ENCODE data around the gene CELA3A. TPM values are rescaled to one million over a fixed set of nuclear protein-coding genes. Genes with fewer than 3 reads are reported as not detected.
"Not testable (repeated sequence)": the region's sequence is repeated elsewhere in the genome, so short reads cannot be mapped to it uniquely, and the experiment has no call there.

Gene CELA3A, protein sequence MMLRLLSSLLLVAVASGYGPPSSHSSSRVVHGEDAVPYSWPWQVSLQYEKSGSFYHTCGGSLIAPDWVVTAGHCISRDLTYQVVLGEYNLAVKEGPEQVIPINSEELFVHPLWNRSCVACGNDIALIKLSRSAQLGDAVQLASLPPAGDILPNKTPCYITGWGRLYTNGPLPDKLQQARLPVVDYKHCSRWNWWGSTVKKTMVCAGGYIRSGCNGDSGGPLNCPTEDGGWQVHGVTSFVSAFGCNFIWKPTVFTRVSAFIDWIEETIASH
- not detected in 2 replicates for total RNA-seq

DNA sequence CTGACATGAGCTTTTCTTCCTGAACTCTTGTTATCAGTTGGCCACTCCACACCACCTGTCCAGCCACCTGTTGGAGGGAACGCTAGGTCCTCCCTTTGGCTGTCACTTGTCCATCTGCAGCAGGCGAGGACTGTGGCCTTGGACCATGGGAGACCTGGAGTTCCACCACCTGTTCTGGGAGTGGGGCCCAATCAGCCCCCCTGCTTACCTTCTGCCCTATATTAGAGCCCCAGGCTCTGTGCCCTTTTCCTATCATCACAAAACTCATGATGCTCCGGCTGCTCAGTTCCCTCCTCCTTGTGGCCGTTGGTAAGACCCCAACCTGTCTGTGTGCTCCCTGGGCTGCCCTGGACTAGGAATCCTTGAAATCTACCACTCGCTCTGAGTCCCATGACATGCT is at the start of gene CELA3A:
CELA3A (plus strand) TSS at position 249 of the 400 bp plus-strand sequence; CDS start at position 267, 18 bp downstream.
- no peak for DNase-seq

DNA sequence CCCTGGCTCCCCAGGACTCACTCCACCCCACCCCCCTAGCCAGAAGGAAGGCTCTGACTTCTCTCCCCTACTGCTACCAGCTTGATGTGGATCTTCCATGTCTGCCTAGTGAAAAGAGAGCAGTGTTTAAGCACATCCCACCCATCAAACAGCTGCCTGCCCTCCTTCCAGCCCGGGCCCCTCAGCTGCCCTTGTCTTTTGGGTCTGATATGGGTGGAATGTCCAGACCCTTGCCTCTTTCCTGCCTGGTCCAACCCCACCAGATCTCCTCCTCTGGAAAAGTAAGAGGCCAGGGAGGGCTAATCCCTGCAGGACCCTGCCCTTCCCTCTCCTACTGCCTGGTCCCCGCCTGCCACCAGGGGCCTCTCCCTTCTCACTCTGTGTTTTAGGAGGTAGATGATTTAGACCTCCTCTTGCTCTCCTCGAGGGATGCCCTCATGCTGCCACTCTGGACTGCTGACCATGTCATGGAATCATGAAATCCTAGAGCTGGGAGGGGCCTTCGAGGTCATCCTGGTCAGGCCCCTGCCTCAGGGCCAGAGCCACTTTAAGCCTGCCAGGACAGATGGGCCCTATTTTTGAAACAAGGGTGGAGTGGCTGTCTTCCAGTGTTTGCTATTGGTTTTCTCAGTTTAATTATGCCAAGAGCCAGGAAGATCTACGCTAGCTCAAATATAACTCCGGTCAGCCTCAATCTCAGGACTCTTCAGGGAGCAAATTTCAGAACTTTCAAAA is 48.5 kb upstream of the CELA3A start:
- no peak for DNase-seq

DNA sequence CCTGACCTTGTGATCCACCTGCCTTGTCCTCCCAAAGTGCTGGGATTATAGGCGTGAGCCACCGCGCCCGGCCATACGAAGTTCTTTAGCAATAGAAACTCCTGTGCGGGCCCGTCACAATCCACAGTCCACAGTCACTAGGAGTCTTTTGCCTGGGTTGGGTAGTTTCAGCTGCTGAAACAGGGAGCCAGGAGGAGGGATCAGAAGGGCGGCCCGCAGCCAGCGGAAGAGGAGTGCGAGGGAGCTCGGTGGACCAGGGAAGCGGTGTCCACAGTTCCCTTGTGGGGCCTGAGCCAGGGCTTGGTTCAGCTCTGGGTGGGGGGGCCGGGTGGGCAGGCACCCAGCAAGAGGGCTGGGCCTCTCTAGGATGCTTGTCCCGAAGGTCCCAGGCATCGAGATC is 46.4 kb upstream of the CELA3A start:
- no peak for DNase-seq

DNA sequence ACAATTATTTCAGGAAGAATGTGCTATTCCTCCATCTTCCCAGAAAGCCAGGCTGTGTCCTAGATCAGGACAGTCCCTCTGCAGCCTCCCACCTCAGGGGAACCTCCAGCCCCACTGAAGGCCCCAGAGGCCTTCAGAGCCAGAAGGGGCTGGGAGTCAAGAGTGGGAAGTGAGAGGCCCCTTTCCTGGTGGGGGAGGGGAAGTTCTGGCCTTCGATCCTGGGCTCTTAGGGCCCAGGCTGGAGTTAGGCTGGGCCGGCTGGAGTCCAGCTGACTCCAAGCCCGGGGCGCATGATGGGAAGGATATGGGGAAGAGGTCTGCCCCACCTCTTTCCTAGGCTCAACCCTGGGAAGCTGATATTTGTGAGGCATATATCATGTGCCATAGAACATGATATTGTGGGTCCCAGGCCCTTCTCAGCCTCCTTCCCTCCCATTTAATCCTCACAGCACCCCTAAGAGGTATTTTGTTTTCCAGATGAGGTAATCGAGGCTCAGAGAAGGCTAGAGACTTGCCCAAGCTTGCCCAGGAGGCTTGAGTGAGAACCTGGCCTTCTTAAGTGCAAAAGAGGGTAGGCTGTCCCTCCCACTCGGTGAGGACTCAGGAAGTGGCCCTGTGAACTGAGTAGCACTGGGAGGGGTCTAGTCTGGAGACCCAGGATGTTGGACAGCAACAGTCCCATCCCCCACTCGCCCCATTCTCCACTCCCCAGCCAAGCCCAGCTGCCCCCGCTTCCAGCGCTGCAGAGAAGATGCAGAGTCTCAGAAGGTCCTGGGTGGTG is 45.8 kb upstream of the CELA3A start:
- no peak for DNase-seq

DNA sequence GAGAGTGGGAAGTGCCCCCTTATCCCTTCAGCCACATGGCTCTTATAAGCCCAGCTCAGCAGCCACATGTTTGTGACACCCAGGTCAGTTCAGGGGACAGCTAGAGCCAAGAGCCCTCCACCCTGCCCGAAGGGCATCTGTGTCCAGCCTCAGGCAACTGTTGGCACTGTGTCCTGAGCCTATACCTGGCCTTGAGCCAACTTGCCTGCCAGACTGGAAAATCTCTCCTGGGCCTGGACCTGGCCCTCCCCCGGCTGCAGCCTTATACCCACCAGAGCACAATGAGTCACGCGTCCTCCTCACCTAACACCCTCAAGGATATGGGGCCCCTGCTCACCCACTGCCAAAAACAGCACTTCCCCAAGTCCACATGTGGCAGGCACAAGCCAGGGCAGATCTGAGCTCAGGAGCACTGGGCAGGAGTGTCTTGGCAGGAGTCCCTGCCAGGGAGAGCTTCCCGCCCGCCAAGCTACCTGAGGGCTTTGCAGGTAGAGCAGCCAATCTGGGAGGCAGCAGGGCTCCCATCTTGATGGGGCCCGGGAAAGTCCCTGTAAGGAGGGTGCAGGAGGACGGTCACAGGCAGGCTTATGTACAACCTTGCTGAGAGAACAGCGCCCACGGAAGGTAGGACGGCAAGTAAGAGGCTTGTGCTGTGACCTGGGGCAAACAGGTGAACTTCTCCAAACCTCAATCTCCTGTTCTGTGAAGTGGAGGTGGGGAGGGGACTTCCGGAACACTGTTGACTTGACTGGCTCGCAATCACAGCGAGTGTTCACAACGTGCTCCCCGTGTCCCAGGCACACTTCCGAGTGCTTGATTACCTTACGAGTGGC is 44.5 kb upstream of the CELA3A start:
- DNase-seq, result peak; percentile 89

DNA sequence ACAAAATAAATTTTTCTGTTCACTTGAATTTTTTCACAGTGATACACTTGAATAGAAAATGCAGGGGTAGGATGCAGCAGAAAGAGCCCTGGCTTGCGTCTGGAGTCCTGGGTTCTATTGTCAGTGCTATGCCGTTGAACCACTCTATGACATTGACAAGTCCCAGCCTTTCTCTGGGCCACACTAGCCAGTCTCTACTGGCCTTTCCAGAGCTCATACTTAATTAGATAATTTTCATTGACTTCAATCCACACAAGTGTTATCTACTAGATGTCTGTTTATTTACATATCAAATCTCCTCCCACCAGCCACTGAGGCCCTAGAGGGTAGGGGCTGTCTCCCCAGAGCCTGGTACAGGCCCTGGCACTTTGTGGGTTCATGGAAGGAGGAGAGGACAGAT is 40.1 kb upstream of the CELA3A start:
- DNase-seq, result no peak

DNA sequence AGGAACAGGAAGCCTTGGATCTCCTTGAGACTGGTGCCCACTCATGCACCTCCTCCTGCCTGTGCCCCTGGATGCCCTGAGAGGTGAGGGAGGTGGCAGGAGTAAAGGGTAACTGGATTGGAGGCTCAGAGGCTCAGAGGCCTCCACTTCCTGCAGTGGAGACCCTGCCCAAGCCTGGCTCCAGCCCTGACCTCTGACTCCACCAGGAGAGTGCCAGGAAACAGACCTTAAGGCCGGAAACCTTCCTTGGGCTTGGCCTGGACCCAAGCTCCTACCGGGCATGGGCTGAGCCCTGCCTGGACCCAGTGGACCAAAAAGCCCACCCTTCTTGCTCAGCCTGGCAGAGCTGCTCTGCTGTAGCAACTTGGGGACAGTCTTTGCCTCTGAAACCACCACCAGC is 39.7 kb upstream of the CELA3A start:
- peak; percentile 57 for DNase-seq

DNA sequence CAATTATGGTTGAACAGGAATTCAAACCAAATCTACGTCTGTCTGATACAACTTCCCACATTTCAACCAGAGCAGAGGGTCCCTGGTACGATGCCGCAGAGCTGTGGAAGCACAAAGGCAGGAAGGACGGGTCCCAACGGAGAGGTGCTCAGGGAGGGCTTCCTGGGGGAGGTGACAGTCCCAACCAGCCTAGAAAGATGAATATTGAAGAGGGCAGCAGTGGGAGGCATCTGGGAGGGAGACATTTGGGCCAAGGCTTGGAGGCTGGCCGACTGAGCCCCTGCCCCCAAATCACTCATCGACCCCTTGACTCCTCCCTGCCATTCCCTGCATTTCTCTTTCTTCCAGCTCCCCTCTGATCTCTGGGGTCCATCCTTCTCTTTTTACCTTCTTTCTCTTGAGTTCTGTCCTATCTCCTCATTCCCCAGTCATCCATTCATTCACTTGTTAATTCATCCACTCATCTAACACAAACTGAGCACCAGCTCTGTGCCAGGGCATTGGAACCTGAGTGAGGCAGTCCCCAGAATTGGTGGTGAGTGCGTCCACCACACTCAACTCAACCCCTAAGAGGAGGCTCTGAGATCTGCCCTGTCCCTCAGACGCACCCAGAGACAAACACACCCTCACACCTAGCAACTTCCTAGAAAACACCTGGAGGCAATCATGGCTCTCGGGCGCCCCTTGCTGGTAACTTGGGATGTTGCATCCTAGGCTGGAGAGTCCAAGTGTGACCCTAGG is 37.8 kb upstream of the CELA3A start:
- peak; percentile 87 for DNase-seq

DNA sequence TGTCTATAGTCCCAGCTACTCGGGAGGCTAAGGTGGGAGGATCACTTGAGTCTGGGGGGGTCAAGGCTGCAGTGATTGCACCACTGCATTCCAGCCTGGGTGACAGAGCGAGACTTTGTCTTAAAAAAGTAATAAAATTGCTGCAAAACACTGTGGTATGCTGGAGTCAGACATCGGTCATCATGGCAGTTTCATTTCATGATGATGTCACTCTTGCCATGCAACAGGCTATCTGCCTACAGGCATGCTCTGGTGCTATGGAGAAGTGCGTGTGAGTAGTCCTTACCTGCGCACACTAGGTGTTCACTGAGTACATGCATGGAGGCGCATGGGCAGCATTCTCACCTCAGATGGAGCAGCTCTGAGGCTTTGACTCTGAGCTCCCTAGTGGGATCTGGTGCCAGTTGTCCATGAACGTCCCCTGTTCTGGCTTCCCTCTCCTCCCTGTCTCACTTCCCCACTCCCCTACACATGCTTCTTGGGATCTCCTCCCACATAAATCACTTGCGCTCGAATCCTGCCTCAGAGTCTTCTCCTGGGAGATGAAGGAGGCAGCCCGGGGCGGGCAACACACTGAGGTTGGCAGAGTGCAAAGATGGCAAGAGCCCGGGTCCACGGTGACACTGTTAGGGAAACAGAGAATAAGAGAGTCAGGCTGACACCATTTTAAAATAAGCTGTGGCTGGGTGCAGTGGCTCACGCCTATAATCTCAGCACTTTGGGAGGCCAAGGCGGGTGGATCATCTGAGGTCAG is 35.0 kb upstream of the CELA3A start:
- no peak for DNase-seq

DNA sequence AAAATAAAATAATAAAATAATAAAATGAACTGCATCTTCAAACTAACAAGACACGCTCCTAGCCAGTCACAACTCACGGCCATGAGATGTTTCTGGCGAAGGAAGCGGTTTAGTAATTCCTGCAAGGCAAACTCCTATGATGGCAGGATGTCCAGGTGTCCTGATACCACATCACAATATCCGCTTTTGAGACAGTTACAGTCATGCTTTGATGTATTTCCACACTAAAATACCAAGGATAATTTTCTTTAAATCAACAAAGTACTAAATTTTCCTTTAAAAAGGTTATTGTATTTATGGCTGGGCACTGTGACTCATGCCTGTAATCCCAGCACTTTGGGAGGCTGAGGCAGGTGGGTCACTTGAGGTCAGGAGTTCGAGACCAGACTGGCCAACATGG is 34.2 kb upstream of the CELA3A start:
- DNase-seq, result not testable (repeated sequence)

DNA sequence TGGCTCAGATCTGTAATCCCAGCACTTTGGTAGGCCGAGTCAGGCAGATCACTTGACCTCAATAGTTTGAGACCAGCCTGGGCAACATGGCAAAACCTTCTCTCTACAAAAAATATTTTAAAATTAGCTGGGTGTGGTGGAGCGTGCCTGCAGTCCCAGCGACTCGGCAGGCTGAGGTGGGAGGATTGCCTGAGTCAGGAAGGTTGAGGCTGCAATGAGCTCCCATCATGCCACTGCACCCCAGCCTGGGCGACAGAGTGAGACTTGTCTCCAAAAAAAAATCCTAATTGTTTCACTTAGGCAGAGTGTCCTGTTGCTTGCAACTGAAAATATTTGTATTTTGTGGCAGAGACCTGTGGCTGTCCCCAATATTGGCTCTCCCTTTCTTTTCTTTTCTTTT is 32.4 kb upstream of the CELA3A start:
- not testable (repeated sequence) for DNase-seq

DNA sequence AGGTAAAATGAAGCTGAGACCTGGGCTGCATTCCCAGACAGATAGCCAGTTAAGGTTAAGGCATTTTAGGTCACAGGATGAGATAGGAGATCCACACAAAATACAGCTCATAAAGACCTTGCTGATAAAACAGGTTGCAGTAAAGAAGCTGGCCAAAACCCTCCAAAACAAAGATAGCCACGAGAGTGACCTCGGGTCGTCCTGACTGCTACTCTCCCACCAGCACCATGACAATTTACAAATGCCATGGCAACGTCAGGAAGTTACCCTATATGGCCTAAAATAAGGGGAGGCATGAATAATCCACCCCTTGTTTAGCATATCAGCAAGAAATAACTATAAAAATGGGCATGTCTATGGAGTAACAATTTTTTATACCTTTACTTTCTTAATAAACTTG is 30.9 kb upstream of the CELA3A start:
- DNase-seq, result not testable (repeated sequence)

DNA sequence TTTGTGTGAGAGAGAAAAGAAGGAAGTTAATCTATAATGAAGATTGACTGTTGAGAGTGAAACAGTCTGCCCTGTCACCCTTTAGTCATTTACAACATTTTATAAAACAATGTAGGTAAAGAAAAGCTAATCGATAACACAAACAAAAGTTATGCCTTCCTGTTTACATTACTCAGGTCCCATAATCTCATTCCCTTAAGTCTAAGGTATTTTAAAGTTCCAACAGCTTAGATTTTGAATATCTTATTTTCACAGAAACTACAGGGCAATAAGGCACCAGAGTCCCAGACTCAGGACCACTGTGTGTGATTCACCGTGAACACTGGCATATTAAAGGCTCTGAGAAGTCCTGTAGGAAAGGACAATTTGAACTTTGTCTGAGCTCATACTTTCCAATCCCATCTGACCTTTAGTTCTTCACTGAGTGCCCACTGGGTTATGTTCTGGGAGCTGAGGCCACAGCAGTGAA is 28.4 kb upstream of the CELA3A start:
- peak; percentile 56 for DNase-seq

DNA sequence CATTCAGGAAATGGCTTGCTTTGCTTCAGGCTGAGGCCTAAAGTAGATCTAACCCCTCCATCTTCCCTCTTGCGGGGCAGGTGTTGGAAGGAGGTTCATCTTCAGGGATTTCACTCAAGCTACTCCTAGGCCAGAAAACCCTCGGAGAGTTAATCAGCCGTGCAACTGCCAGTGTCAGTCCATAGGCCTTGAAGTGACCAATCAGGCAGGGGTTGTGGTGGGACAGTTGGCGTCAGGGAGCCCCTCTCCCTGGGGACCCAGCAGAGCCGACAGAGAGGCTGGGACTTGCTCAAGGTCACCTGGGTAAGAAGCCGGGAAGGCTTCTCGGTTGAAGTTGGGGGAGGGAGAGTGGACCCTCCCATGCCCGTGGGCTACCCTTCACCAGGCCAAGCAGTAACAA is 27.5 kb upstream of the CELA3A start:
- not testable (repeated sequence) for DNase-seq

DNA sequence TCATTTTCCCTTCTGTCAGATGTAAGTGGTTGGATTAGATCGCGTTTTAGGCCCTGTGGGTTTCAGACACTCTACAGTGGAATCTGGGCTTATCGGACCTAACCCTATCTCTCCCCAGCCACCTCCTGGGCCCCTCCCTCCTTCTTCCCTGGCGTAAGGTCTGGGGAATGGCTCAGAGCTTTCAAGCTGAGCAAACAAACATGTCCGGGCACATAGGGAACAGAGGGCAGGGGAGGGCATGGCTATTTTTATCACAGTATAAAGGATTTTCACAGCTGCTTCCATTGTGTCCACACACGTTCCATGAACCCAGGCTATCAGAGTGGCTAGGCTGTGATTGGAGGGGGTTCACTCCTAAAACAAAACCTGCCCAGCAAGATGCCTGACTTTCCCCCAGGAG is 26.8 kb upstream of the CELA3A start:
- DNase-seq, result peak; percentile 91

DNA sequence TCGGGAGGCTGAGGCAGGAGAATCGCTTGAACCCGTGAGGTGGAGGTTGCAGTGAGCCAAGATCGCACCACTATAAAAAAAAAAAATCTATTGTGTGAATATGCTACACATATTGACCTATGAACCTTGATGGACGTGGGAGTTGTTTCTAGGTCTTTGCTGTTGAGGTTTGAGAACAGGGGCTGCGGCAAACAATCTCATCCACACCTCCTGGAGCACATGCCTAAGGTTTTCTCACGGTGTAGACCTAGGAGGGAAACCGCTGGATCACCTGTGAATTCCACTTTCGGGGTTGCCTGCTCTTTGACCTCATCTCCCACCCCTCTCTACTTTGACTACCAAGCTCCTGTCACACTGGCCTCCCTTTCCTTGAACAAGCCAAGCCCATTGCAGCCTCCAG is 26.2 kb upstream of the CELA3A start:
- not testable (repeated sequence) for DNase-seq

DNA sequence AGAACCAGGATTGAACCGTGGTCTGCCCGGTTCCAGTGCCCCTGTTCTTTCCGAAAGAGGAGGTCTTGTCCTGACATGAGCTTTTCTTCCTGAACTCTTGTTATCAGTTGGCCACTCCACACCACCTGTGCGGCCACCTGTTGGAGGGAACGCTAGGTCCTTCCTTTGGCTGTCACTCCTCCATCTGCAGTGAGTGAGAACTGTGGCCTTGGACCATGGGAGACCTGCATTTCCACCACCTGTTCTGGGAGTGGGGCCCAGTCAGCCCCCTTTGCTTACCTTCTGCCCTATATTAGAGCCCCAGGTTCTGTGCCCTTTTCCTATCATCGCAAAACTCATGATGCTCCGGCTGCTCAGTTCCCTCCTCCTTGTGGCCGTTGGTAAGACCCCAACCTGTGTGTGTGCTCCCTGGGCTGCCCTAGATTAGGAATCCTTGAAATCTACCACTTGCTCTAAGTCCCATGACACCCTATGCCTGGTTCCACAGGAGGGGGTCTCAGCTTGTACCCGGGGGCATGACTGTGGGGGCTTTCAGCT is 24.7 kb upstream of the CELA3A start, which contains the start of gene CELA3B:
CELA3B (plus strand) TSS at position 320 of the 537 bp plus-strand sequence; CDS start at position 338, 18 bp downstream.
- not testable (repeated sequence) for DNase-seq

DNA sequence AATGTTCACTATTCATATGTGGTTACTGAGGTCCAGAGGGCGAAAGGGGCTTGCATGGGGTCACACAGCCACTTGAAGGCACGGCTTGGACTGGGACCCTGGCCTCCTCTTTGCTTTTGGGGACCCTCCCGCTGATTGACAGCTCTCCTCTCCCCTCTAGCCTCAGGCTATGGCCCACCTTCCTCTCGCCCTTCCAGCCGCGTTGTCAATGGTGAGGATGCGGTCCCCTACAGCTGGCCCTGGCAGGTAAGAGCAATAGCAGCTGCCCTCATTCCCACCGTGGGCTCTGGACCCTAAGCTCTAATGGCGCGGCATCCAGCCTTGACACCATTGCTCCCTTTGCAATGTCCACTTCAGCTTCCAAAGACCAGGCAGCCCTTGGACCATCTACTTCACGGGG is 23.2 kb upstream of the CELA3A start:
- DNase-seq, result not testable (repeated sequence)

DNA sequence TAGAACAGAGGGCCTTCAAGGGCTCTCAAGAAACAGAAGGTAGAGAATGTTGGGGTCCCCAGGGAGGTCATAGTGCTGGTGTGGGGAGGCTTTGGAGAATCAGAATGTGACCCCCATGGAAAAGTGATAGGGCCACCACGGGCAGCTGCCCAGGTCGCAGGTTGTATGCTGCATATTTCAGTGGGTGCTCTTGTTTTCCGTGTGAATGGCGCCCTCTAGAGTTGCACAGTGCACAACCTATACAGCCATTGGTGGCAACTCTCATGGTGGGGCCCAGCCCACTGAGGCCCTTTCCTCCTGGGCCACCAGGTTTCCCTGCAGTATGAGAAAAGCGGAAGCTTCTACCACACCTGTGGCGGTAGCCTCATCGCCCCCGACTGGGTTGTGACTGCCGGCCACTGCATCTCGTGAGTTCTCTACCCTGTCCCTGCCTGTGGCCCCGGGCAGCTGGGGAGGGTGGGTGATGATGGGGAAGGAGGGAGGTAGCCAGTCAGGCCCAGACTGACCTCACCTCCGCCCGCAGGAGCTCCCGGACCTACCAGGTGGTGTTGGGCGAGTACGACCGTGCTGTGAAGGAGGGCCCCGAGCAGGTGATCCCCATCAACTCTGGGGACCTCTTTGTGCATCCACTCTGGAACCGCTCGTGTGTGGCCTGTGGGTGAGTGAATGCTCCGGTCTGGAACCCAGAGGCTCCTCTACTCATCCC is 20.8 kb upstream of the CELA3A start:
- not testable (repeated sequence) for DNase-seq

DNA sequence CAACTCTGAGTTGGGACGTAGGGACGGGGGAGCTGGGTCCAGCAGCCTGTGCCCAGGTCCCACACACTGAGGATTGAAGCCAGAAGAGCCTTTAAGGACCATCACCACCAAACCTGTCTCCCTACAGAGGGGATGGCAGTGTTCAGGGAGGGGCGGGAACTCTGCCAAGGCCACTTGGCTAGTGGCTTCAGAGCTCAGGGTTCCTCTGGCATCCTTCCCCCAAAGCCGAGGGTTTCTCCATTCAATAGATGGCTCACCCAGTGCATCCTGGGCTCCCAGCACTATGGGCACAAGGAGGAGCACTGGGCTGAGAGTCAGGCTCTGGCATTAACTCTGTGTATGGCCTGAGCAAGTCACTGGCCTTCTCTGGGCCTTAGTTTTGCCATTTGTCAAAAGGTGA is 20.2 kb upstream of the CELA3A start:
- DNase-seq, result not testable (repeated sequence)
